ENCODE data around the gene FSTL4.
"Not testable (repeated sequence)": the region's sequence is repeated elsewhere in the genome, so short reads cannot be mapped to it uniquely, and the experiment has no call there.

Gene FSTL4

DNA sequence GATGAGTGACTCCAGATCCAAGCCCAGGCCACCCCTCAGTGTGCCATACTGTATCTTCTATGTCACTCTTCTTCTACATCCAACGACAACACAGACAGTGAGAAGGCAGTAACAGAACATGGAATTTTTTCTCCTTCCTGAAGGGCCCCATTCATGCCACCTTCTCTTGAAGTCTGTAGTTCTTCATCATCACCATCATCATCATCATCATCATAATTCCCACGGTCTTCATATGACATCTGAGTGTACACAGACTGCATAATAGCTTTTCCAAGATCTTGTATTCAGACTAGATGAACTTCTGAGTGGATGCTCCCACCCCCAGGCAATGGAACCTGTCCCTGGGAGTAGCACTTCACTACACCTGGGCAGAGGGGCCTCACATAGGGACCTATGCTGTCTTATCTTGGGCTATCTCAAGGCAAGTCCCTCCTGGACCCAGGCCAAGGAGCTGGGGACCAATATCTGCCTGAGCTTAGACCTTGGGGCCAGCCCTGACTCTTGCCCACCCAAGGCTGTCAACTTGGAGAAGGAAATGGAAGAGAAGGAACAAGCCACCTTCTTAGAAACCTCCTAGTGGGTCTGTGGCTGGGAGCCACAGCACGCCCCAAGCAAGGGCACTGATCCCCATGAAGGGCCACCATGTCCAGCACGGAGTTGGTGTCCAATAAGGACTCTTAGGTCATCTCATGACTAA, 159.1 kb downstream of the FSTL4 start:
- no peak for DNase-seq

DNA sequence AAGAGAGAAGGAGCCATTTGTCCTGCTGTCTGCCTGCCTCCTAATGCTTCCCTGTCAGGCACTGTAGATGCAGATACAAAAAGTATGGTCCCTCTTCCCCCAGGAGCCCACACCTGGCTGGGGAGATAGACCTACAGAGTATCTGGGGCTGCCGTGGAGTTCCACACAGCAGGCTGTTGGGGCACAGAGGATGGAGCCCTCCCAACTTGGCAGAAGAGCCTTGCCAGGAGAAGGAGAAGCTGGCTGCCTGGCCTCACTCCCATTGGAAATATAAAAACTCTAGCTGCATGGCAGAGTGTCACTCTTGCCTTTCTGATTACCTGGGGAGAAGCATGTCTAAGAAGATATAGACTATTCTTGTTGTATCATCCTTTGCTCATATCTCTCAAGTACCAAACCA, 160.4 kb downstream of the FSTL4 start:
- no peak for DNase-seq

DNA sequence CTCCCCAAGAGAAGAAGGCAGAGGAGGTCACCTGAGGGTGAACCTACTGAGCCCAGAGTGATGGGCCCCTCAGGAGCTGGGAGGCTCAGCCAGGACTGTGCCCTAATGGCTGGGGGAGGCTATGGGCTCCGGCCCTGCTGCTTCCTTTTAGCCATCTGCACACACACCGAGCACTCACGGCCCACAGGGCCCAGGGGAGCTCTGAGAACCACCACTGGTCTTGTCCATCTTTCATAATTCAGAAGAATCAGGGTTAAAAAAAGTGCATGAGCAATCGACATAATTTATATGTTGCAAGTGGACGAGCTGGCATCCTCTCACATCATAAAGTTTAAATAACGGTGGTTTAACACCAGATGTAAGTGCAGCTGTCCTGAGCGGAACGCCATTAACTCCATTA, 162.1 kb downstream of the FSTL4 start:
- DNase-seq = no peak

DNA sequence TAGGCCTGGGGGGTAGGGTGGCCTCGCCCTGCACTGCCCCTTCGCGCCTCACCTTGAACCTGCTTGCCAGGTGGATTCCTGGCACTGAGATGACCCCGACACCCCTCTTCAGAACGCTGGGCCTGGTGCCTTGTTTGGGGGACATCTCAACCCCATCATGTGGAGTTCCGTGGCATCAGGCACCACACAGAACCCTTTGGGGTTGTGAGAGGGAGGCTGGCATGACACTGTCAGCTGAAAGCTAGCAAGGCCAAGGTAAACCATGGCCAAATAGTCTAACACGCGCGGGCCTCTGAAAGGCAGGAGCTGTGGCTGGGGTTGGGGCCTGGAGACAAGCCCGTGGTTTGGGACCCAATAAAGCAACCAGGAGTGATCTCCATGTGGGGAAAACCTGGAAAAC, 163.2 kb downstream of the FSTL4 start:
- no peak for DNase-seq

DNA sequence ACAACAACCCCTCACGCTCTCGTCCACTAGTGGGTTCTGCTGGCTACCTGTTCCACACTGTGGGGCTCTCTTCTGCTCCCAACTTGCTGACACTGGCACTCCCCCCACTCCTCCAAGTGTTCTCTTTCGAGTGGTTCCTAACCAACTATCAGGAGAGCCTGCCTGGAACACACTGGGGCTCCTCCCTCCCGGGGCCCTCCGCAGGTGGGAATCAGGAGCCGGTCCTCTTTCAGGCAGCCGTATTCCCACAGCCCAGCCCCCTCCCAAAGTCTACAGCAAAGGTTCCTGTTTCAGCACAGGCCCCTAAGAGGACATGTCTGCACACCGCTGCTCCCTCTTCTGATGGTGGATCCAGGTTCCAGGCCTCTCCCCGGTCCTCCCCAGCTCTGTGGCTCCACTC, 165.9 kb downstream of the FSTL4 start:
- DNase-seq = no peak

DNA sequence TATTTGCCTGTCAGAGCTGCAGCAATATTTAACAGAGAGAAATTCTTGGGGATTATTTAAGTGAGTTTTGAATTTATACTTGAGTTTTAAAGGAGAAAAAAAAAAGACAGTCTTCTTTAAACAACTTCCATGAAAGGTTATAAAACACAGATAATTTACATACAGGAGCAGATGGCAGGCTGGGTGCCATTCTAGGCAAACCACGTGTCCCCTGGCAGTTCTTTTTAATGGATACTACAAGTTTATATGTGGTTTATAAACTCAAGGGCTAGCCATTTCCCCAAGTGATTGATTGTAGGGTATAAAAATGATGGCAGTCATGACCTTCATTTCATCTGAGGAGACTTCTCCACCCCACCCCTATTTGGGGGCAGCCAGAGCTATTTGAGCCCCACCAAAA, 166.6 kb downstream of the FSTL4 start:
- no peak for DNase-seq

DNA sequence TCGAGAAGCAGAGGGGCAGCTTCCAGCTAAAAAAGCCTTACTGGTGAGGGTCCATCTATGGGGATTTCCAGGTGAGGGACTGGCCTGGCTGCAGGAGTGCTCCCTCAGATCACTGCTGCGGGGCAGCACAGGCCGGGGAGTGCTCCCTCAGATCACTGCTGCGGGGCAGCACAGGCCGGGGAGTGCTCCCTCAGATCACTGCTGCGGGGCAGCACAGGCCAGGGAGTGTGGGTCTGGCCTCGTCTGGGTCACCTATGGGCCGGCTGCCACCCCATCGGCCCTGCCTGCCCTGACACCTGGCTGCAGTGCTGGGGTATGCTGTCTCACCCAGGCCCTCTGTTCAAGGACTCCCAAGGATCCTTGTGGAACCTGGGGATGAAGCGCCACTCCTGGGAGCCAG, 167.1 kb downstream of the FSTL4 start:
- DNase-seq = not testable (repeated sequence)

DNA sequence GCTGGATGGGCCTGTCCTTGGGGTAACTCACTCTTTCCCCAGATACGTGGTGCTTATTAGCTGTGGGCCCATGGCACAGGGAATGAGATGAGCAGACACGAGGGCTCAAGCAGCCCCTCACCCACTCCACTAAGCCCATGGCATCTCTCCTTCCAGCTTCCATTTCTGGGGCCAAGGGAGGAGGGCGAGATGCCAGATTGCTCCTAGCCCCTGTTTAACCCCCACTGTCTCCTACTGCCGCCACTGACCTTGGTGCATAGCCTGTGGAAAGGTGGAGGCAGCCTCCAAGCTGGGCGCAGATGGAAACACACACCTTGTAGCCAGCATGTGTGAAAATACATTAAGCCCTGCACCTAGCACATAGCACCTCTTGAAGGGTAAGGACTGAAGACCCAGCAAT, 167.6 kb downstream of the FSTL4 start:
- DNase-seq = no peak

DNA sequence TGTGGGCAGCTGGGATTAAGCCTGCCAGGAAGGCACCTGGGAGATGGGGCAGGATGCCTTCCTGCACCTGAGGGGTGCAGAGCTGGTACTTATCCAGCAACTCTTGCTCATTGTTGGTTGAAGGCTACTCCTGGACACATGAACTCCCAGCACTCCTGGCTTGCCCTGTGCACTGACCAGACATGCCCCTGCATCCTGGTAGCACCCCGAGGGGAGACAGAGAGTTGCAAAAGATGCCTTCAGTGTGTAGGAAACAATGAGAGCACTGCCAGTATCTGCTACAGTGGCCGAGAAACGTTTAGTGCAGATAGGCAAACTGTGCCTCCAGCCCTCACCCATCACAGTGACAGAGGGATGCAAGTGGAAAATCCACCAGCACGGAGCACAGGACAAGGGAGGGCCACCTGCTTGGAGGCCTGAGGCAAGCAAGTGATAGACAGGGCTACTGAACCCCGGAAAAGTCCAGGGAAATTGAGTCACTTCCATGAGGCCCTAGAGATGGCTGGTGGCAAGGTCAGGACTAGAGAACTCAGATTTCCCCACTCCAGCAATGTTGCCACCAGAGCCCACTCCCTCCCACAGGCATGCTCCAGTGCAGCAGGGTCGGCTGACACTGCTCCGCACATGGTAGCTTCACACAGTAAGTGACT, 171.1 kb downstream of the FSTL4 start:
- no peak for DNase-seq

DNA sequence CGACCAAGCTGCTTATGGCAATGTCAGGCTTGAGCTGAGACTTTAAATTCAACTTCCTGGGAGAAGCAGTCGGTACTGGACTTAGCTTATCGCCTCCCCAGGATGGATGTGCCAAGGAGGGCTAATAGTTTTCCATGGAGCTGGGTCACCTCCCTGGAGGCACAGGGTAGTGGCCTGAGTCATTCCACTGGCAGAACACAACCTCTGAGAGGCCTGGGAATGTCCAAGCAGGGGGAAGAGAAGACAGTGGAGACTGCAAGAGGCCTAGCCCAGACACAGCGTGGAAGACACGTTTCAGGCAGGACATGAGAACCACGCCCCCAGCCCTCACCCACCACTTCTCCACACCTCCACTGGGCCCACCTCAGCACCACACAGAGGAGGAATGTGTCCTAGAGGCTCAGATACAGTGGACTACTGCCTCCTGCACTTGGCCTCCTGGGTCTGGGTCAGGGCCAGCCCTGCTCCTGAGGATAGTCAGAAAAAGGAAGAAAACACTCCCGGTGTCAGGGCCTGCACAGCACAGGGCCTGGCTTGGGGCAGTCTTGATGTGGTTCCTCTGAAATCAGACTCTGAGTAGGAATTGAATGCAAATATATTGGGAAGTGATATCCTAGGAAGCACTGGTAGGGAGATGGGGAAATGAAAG, 171.8 kb downstream of the FSTL4 start:
- no peak for DNase-seq

DNA sequence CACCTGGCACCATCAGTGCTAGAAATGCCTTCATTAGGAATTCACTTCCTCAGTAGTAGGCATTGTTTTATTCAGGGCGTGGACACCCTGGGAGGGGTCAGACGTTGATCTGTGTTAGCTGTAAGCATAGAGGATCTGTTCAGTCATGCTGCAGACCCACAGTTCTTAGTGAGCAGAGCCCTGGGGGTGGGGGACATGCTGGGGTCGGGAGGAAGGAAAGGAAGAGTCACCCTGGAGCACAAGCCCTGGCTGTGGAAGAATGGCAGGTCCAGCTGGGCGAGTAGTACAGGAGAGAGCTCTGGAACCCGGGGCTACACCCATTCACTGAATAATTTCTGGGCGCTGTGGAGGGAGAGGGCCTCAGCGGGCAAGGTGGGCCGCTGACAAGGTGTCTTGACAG, 172.5 kb downstream of the FSTL4 start:
- no peak for DNase-seq

DNA sequence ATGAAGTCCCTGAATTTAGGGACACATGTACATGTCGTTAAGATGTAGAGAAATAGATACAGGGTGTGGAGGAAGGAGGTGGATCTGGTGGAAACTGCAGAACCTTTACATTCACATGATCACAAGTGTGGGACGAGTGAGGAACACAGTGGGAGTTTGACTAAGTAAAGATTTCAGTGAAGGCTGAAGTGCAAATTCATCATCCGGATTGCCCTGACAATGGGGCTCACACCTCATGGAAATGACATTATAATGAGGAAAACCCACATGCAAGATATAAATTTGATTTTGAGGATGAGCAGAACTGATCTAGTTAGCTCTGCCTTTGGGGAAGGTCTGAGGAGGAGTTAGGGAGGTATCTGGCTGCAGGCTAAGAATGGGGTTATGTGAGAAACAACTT, 173.9 kb downstream of the FSTL4 start:
- DNase-seq = no peak

DNA sequence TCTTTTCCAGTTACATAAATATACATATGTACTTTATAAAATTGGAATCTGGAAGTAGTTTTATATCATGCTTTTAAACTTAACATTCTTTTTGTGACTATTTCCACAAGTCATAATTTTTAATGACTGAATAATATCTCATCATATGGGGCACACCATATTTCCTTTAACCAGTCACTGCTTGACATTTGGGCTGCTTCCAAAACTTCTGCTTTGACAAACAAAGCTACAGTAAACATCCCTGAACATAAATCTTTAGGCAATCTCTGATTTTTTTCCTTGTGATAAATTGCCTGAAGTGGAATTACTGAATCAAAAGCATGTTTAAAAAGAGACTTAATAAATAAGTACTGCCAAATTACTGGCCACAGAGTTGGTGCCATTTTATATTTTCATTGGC, 178.0 kb downstream of the FSTL4 start:
- no peak for DNase-seq

DNA sequence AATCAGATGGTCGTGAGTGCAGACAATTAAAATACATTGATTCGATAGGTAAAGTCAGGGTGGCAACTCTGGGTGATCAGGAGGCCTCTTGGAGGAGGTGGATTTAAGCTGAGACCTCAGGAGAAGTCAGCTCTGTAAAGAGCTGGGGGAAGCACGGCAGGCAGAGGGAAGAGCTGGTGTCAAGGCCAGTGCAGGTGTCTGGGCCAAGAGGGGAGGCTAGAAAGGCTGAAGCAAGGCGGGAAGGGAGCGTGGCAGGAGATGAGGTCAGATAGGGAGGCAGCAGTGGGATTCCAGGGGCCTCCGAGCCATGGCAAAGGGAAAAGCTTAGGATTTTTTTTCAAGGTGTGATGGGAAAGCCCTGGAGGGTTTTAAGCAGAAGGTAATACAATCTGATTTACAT, 178.7 kb downstream of the FSTL4 start:
- no peak for DNase-seq

DNA sequence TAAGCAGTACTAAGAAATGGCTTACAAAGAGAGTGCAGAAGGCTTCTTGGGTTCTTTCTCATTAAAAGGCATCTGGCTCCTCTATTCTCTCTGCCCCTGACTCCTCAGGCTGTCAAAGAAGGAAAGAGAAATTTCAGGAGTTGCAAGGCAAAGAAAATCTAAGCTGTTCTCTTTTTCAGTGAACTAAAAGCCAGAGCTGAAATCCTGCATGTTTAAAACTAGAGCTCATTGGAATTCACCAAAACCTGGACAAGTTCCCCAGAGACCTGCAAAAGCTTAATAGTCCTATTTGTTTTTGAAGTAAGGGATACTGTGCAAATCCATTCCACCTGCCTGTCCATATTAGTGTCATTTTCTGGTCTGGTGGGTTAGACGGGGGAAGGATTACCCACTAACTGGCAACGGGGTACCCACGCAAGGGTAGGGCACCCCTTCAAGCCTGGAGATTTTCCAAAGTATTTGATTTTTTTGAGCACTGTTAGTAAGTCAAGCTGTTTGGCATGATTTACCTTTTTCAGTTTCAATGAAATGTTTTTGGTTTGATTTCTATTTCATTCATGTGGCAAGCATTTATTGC, 179.3 kb downstream of the FSTL4 start:
- no peak for DNase-seq

DNA sequence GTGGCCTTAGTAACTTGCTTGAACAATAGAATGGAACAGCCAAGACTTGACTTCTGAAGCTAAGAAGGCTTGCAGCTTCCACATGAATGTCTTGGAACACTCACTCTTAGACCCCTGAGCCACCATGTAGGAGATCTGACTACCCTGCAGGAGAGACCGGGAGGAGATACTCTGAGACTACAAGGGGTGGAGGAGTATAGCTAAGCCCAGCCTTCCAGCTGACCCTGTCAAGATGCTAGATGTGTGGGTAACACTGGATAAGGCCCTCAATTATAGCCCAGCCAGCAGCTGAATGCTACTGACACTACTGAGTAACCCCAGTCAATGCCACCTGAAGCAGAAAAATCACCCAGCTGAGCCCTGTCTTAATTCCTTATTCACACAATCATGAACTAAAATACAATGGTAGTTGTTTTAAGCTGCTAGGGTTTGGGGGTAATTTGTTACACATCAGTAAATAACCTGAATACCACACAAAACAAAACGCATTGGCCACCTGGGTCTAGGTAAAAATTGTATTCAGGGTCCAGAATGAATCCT, 180.9 kb downstream of the FSTL4 start:
- no peak for DNase-seq

DNA sequence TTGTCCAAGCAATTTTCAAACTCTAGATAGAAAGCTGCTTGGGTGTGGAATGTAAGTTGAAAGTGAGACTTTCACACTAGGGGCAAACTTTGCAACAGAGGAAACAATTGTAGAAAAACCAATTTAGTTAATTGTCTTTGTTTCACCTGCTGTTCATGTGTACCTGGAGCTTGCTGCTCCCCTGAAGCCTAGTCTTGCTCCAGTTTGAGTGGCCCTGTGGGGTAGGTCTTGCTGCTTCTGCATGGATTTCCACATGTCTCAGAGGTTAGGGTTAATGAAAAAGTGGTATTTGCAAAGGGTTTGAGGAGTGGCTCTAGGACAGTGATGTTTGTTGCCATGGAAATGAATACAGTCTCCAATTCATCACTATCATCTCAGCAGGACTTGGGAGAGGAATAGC, 182.2 kb downstream of the FSTL4 start:
- DNase-seq = no peak

DNA sequence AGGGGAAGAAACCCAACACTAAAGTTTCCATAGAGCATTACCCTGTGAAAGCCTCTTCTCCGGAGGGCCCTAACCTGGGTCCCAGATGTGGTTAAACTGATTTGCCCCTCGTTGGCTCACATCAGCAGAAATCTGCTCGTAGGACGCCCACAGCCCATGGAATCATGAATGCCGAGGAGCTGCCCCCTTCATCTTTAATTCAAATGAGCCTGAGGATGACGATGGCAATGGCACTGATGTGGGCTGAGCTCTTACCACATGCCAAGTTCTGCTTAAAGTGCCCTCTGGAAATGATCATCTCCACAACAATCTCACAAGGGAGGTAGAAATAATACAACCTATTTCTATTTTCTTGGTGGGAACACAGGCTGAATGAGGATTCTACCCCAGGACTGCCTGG, 183.3 kb downstream of the FSTL4 start:
- no peak for DNase-seq

DNA sequence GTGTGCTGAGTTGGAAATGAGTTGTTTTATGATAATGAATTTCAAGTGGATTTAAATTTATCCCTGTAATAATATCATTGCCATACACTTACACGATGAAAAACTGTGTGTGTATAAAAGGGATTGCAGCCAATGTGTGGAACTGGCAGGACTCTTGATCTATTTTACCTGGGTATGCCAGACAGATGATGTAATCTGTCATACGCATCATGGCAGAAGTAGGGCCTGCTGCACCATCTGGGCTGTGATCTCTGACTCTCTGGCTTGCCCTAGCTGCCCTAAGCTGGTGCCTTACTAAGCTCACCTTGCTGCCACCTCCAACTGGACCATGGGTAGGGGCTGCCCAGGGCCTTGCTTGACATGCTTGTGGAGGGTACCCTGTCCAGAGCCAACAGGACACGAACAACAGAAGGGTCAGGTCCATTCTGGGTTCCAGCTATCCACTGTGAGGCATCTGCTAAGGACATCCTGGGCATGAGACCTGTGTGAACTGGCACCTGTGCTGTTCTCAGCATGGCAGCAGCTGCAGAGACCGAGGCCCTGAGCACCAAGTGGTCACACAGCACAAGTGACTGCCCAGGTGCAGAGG, 184.2 kb downstream of the FSTL4 start:
- no peak for DNase-seq

DNA sequence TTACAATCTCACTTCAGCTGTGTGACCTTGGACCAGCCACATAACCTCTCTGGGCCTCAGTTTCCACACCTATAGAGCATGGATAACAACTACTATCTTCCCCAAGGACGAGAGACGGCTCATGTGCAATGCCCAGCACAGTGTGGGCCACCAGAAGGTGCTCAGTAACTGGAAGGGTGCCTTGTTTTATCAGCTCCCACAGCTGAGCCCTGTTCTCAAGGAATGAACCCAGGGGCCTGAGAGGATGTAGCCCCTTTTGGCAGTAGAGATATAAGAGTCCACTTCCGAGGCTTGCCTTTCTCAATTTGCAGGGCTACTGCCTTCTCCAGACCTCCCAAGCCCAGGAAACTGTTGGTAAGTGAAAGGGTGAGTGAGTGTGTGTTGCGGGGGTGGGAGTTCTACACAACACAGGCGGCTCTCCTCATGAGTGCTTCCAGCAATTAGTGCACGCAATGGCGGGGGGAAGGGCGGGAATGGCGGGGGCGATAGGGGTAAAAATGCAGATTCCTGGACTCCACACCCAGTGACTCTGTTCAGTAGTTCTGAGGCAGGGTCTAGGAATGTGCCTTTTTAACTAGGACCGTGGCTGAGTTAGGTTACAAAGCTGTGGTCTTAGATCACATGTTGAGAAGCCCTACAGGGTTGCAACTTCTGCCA, 185.1 kb downstream of the FSTL4 start:
- DNase-seq = no peak

DNA sequence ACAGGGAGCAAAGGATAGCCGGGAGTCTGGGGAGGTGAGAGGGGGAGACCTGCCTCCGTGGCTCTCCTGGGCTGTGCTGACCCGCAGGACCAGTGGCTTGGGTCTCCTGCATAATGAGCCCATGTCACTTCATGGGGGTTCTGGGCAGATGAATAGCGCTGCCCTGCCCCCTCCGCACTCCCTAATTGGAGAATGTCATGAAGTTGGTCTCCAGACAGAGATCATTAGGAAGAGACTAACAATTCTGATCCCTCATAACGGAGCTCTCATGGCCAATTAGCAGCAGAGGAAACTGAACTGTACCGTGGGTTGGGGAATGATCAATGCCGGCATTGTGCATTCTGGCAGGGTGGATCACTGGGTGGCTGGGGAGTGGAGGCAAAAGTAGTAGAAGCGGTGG, 186.1 kb downstream of the FSTL4 start:
- DNase-seq = no peak

DNA sequence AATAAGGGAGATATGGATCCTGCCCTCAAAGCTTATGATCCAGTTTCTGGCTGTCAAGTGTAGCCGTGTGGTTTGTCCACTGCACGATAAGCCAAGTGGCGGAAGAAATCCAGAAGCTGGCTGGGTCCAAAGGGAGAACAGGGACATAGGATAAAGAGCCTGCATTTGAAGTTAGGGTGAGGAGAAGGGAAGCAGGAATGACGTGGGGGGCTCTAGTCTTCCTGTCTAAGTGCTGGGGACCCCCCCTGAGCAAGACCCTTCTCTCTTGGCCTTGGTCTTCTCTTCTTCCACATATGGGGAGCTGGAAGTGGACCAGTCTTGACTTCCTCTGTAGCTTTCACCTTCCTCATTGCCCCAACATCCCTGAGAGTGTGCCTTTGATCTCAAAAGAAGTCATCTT, 186.6 kb downstream of the FSTL4 start:
- no peak for DNase-seq

DNA sequence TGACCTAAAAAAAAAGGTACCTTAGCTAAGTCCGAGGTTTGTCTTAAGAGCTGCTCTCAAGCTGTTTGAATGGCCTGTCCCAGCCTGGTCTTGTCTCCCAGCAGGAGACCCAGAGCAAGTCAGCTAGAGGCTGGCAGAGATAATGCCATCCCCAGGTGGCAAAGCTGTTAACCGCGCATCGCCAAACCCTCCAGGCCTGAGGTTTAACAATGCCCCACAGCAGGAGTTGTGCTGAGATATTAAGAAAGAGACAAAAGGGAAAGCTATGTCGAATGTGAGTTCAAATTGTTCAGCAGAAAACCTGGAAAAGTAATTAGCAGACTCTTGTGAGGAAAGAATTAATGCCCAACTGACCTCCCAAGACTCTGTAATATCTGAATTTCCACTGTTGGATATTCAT, 187.1 kb downstream of the FSTL4 start:
- no peak for DNase-seq
